ENCODE results near the gene UGT1A10. TPM values are rescaled to one million over a fixed set of nuclear protein-coding genes. Genes with fewer than 3 reads are reported as not detected.

The UGT1A10 gene
- total RNA-seq, 1 experiment from 2014 or later, result not detected

DNA sequence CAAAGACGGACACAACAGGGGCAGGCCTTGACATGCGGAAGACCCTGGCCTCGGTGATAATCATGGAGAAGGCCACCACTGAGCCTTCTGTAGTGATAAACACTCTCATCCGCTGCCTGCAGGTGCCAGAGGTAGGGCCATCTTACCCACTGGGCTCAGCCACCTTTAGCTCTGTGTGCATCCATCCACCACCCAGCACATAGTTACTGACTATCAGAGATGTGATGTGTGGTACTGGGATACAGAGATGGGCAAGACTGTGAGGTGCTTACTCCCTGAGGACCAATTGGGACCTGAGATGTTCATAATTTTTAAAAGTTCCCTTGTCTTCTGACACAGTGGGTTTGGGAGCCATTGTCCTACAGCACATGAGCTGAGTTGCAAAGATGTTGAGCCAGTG, 143.5 kb downstream of the UGT1A10 start:
- no peaks in the 10 kb centered on the region for H3K27me3 ChIP-seq
- H3K4me1 ChIP-seq, result no peaks in the 10 kb centered on the region
- no peak overlapping the region for H3K27ac ChIP-seq
- DNase-seq, result no peak
- no peaks in the 10 kb centered on the region for H3K9me3 ChIP-seq (replicated peaks)
- H3K36me3 ChIP-seq, result no peaks in the 10 kb centered on the region
- no peak overlapping the region for H3K4me3 ChIP-seq

DNA sequence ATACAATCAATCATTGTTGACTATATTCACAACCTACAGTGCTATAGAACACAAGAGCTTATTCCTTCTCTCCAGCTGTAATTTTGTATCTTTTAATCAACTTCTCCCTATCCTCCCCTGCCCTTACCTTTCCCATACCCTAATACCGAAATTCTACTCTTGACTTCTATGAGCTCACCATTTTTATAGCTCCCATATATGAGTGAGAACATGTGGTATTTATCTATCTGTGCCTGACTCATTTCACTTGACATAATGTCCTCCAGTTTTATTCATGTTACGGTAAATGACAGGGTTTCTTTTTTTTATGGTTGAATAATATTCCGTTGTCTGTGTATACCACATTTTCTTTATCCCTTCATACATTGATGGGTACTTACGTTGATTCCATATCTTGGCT, 144.5 kb downstream of the UGT1A10 start:
- H3K36me3 ChIP-seq, result no peaks in the 10 kb centered on the region
- no peak overlapping the region for H3K27ac ChIP-seq
- H3K4me1 ChIP-seq, result no peaks in the 10 kb centered on the region
- H3K27me3 ChIP-seq, result no peaks in the 10 kb centered on the region
- H3K4me3 ChIP-seq, result no peak overlapping the region
- DNase-seq, result no peak
- no peaks in the 10 kb centered on the region for H3K9me3 ChIP-seq (replicated peaks)

DNA sequence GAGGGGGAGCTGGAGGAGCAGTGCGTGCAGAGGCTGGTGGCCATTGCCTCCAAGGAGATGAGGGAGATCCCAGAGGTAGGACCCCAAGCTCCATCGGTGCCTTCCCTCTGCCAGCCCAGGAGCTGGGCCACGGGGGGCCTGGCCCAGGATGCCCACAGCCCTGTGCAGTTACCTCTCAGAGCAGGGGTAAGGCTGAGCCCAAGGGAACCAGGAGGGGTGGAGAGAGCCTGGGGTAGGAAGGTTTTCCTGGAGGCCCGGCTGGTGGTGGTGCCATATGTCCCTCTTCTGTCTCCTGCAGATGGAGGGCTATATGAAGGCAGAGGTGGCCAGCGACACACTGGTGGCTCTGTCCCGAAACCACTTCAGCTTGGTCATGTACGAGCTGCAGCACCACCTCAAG, 153.3 kb downstream of the UGT1A10 start:
- Histone ChIP-seq H3K9me3 (replicated peaks) (no peaks in the 10 kb centered on the region), H3K4me3 (no peak overlapping the region), H3K36me3 (no peaks in the 10 kb centered on the region), H3K4me1 (no peaks in the 10 kb centered on the region), H3K27ac (no peak overlapping the region), H3K27me3 (no peaks in the 10 kb centered on the region)
- DNase-seq, result no peak

DNA sequence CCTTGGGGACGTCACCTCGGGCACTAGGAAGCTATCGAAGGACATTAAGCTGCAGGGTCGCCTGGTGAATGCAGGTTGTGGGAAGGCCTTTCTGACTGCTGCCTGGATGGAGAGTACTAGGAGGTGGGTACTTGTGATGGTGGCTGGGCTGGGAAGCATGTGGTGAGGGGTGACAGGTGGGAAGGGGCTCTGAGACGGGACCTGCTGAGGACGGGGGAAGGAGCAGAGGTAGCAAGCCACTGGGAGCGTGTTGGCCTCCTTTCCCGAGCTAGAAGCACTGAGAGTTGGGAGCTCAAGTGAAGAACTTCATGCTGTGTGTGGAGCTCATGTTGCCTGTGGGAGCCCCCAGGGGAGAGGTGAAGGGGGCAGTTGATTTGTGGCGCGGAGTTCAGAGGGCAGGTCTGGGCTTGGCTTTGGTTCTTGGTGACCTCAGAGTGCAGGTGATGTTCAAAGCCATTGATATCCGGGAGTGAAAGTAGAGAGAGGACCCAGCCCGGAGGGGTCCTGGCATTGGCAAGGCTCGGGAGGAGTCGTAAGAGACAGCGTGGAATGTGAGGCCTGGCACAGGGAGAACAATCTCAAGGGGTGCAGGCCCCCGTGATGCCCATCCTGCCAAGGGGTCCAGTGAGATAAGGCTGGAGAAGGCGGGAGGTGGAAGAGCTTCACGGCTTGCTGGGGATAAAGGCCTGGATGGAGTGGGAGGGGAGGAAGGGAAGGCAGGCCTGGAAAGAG, 155.1 kb downstream of the UGT1A10 start:
- Histone ChIP-seq H3K27me3 (no peaks in the 10 kb centered on the region), H3K27ac (no peak overlapping the region), H3K9me3 (replicated peaks) (no peaks in the 10 kb centered on the region), H3K4me3 (no peak overlapping the region), H3K36me3 (no peaks in the 10 kb centered on the region), H3K4me1 (no peaks in the 10 kb centered on the region)
- no peak for DNase-seq

DNA sequence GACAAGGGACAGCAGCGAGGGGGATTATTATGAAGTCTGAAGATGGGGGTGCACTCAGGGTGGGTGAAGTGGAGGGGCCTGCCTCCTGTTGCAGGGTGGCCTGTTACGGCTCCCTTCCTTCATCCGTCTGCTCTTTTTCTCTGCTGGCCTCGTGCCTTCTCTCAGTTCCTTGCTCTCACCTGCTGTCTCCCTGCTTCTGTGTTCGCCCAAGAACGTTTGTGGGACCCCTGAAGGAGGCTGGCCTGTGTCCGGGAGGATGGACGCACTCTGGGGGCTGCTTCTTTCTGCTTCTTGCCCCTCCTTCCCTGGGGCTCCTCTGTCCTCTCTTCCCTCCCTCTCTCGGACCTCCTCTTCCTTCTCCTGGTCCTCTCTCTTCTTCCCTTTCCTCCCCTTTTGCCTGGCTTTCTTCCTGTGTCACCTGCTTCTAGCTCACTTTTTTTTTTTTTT, 155.7 kb downstream of the UGT1A10 start:
- DNase-seq, result no peak
- H3K27me3 ChIP-seq, result no peaks in the 10 kb centered on the region
- H3K9me3 ChIP-seq (replicated peaks), result no peaks in the 10 kb centered on the region
- H3K4me3 ChIP-seq, result no peak overlapping the region
- H3K36me3 ChIP-seq, result no peaks in the 10 kb centered on the region
- H3K27ac ChIP-seq, result no peak overlapping the region
- no peaks in the 10 kb centered on the region for H3K4me1 ChIP-seq

DNA sequence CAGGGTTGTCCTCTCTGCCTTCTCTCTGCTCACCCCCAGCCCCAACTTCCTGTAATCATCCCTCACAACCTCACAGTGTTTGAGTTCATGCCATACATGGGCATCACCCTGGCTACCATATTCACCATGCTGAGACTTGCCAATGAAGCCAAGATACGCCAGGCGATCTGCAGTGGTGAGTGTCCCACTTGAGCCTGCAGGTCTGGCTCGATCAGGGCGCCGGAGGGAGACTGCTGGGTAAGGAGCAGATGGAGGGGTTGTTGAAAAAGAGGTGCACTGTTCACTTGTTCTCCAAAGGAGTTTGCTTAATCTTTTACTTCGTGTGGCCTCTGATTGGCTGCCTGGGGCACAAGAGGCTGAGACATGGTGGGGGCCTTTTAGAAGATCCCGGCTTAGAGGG, 156.5 kb downstream of the UGT1A10 start:
- Histone ChIP-seq H3K27ac (no peak overlapping the region), H3K4me1 (no peaks in the 10 kb centered on the region)

DNA sequence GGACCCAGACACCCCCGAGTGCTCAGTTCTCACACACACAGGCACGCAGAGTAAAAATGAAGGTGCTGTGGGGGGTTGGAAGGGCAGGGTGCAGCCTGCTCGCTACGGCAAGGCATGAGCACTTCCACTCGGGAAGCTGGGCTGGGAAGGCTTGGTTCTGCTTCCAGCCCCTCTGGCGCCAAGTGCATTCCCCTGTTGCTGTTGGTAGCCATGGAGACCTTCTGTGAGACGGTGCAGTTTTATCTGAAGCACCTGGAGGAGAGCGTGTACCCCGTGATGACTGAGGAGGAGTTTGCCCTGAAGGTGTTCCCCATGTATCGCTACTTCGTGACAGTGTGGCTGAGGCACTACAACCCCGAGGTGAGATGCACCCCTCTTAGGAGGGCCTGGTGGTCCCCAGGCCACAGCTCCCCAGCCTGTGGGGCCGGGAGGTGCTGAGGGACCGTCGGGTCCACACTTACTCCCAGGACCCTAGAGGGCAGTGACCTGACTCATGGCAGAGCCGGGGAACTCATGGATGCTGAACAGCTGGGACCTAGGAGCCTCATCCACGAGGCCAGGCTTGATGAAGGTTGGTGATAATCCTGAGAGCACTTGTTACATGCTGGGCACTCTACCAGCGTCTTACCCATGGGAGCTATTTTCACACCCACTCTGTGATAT, 157.3 kb downstream of the UGT1A10 start:
- Histone ChIP-seq H3K4me3 (no peak overlapping the region), H3K27me3 (no peaks in the 10 kb centered on the region; the same call in 1 of the 2 replicates), H3K36me3 (no peaks in the 10 kb centered on the region), H3K27ac (no peak overlapping the region), H3K4me1 (no peaks in the 10 kb centered on the region), H3K9me3 (replicated peaks) (no peaks in the 10 kb centered on the region)
- no peak for DNase-seq

More for the DNA sequence above, 156.5 kb downstream of the UGT1A10 start:
- Histone ChIP-seq H3K9me3 (replicated peaks) (no peaks in the 10 kb centered on the region), H3K4me3 (no peak overlapping the region), H3K27me3 (no peaks in the 10 kb centered on the region), H3K36me3 (no peaks in the 10 kb centered on the region)
- no peak for DNase-seq

DNA sequence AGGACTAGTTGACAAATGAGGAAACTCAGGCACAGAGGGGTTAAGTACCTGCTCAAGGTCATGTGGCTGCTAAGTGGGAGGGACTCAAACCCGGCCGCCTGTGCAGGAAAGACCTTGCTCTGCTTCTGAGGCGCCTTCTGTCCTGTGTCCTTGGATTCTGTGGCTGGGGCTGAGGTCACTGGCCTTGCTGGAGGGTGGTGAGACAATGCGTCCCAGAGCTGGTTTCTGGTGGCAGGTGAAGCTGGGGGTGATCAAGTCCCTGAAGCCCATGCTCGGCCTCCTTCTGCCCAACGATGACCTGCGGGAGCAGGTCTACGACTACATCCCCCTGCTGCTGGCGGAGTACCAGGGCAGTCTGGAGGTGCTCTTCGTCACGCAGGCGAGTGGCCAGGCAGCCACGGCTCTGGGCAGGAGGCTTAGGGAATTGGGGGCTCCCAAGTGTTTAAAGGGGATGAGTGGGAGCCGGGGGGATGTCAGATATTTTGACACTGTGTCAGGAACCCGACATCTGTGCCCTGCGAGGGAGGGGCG, 157.9 kb downstream of the UGT1A10 start:
- no peak for DNase-seq
- H3K27me3 ChIP-seq, result no peaks in the 10 kb centered on the region; the same call in 1 of the 2 replicates

DNA sequence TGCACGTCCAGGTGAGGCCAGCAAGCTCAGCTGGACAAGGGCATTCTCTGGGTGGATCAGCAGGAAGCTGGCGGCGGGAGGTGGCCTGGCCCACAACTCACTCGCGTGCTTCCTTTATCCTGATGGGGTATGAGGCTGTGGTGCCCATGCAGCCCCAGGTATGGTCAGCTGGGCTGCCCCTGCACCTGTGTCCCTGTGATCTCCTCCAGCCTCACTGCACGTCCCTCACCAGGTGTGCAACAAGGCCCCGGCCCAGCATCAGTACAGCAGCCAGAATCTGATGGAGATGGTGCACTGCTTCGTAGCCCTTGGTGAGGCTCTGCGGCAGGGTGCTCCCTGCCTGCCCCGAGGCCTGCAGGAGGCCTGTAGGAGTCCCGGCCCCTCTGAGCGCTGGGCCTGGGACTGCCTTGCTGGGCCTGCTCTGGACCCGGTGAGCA, 159.5 kb downstream of the UGT1A10 start:
- Histone ChIP-seq H3K4me1 (no peaks in the 10 kb centered on the region), H3K27me3 (no peaks in the 10 kb centered on the region; the same call in 1 of the 2 replicates), H3K4me3 (no peak overlapping the region), H3K36me3 (no peaks in the 10 kb centered on the region), H3K27ac (no peak overlapping the region), H3K9me3 (replicated peaks) (no peaks in the 10 kb centered on the region; the same call in 1 of the 2 replicates)
- no peak for DNase-seq

More for the DNA sequence above, 157.9 kb downstream of the UGT1A10 start:
- Histone ChIP-seq H3K36me3 (no peaks in the 10 kb centered on the region), H3K27ac (no peak overlapping the region), H3K4me1 (no peaks in the 10 kb centered on the region), H3K4me3 (no peak overlapping the region), H3K9me3 (replicated peaks) (no peaks in the 10 kb centered on the region)

DNA sequence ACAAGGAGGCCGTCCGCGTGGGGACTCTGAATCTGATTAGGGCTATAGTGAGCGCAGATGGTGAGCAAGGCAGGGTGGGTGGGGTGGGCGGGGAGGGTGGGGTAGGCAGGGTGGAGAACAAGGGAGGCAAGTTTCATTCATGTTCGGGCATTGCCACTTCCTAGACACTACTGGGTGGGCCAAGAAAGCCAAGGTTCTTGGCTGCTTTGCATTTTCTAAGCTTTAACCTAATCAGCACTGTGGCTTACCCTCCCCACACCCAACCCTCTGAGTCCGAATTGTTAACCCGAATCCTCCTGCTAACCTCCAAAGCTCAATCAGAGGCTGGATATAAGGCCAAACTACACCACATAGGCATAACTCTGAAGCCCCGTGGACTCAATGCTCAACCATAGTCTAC, 160.0 kb downstream of the UGT1A10 start:
- H3K27me3 ChIP-seq, result no peaks in the 10 kb centered on the region; the same call in 1 of the 2 replicates
- H3K36me3 ChIP-seq, result no peaks in the 10 kb centered on the region
- DNase-seq, result no peak
- no peaks in the 10 kb centered on the region; the same call in 1 of the 2 replicates for H3K9me3 ChIP-seq (replicated peaks)
- no peaks in the 10 kb centered on the region for H3K4me1 ChIP-seq
- no peak overlapping the region for H3K27ac ChIP-seq
- H3K4me3 ChIP-seq, result no peak overlapping the region

DNA sequence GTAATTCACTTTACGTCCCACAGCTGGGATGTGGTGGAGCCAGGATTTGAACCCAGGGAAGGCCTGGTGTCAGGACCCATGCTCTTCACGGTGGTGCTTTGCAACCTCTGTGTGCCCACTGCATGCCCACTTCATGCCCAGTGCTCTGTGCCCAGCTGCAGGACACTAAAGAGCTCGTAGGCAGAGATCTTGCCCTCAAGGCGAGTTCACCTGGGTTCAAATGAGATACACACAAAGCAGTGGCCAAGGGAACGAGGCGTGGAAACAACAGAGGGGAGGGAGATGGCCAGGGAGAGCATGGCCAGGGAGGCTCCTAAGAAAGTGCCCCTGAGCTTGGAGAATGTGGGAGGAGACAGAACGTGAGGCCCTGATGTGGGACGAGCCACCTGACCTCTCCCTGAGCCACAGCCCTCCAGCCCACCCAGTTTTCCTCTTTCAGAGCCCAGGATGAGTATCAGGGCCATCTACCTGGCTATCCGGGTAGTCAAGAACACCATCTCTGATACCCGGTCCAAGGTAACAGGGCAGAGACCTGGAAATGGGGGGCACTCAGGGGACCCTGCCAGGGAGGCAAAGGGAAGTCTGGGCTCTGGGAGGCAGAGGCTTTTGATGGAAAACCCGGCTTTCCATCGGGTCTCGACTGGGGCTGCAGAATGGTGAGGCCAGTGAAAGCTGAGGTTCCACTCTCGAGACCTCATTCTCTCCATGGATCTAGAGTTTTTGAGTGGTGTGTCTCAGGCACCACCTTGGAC, 162.3 kb downstream of the UGT1A10 start:
- Histone ChIP-seq H3K4me1 (no peaks in the 10 kb centered on the region), H3K9me3 (replicated peaks) (no peaks in the 10 kb centered on the region; the same call in 1 of the 2 replicates), H3K4me3 (no peak overlapping the region), H3K27me3 (no peaks in the 10 kb centered on the region; the same call in 1 of the 2 replicates), H3K27ac (no peak overlapping the region), H3K36me3 (no peaks in the 10 kb centered on the region)
- DNase-seq, result no peak

DNA sequence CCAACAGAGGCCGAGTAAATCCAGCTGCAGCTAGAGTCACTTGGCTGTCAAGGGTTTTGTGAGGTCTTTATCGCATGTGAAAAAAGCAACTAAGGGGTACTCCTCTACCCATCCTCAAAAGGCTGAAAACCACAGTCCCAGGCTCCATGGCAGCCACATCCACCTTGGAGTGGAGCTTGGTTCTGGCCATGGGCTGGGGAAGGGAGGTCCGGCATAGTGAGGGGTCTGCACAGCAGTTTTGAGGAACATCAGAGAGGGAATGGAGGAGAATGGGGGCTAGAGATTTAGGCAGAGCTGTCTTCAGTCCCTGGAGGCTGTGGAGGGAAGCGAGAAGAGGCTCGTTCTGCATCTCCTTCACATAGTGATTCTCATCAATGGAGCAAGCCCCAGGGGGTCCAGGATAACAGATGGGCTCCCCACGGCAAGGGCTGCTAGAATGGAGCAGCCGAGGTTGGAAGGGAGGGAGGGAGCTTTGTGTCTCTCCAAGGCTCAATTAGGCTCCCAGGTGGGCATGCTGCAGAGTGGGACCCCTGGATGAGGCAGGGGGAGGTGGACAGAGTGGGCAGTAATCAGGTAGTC, 162.9 kb downstream of the UGT1A10 start:
- no peaks in the 10 kb centered on the region; the same call in 1 of the 2 replicates for H3K9me3 ChIP-seq (replicated peaks)
- H3K4me3 ChIP-seq, result no peak overlapping the region
- no peaks in the 10 kb centered on the region for H3K4me1 ChIP-seq
- H3K27ac ChIP-seq, result no peak overlapping the region
- H3K27me3 ChIP-seq, result no peaks in the 10 kb centered on the region; the same call in 1 of the 2 replicates
- DNase-seq, result no peak
- no peaks in the 10 kb centered on the region for H3K36me3 ChIP-seq

DNA sequence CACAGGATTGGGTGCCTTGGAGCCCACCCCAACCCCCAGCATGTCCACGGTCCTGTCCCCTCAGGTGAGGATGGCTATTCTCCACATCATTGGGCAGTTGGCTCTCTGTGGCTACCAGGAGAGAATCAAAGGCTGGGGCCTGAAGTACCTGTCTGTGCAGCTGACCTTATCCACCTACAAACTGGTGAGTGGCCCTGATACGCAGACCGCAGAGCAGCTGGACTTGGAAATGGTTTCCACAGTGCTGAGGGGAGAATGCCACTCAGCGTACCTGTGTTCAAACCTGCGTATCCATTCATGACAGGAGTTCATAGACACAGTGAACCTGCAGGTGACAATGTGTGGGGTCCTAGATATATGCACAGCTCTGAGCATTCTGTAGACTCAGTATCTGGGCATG, 163.5 kb downstream of the UGT1A10 start:
- H3K9me3 ChIP-seq (replicated peaks), result no peaks in the 10 kb centered on the region; the same call in 1 of the 2 replicates
- no peak for DNase-seq
- no peaks in the 10 kb centered on the region for H3K4me1 ChIP-seq
- H3K36me3 ChIP-seq, result no peaks in the 10 kb centered on the region
- no peak overlapping the region for H3K27ac ChIP-seq
- H3K27me3 ChIP-seq, result no peaks in the 10 kb centered on the region; the same call in 1 of the 2 replicates
- no peak overlapping the region for H3K4me3 ChIP-seq

DNA sequence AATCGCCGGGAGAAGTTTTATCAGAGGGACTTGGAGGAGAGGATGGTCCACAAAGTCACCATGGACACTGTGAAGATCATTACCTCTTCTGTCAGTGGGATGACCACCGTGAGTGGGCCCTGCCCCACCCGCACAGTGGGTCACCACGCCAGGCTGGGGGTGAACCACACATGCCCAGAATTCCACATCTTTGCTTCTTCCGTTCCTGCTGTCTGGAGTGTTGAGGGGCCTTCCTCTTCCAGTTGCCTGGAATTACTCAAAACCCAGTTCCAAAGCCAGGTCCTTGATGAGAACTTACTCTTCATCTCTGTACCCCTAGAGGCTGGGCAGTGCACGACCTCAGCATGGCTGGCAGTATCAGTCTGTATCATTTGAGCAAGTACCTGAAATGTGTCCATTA, 164.0 kb downstream of the UGT1A10 start:
- Histone ChIP-seq H3K4me1 (no peaks in the 10 kb centered on the region), H3K27ac (no peak overlapping the region), H3K27me3 (no peaks in the 10 kb centered on the region; the same call in 1 of the 2 replicates), H3K9me3 (replicated peaks) (no peaks in the 10 kb centered on the region; the same call in 1 of the 2 replicates), H3K4me3 (no peak overlapping the region), H3K36me3 (no peaks in the 10 kb centered on the region)
- no peak for DNase-seq
